Lower leg skin (tissue), 4 donors: Measurements from ENCODE around the gene FBXL16. TPM values are rescaled to one million over a fixed set of nuclear protein-coding genes. Genes with fewer than 3 reads are reported as not detected.
A peak's percentile ranks its signal among the peaks of the same experiment; 100 is the strongest.

Source experiments
- DNase-seq, 2 donors: peaks; one replicate each; pipeline ENCODE4 v3.0.0-alpha.2; 2019; ENCODE audit warnings: low spot score in 2 of 2
- H3K4me3 ChIP-seq: fragments of 200-600 bp; sonication (generic); 2 replicates; pipeline ENCODE4 v1.5.1; 2017; ENCODE audit warnings: mild to moderate bottlenecking, low read depth; ENCODE audit not compliant: poor library complexity, severe bottlenecking
- POLR2A ChIP-seq, 2 donors: fragments of 450-650 bp; IDR thresholded peaks; one replicate each; pipeline ENCODE4 v1.6.1; 2016 to 2017; ENCODE audit warnings: antibody characterized with exemption in 2 of 2, mild to moderate bottlenecking in 1 of 2, moderate library complexity in 1 of 2
- WGBS, 2 donors: methylation state at CpG; one replicate each; pipeline ENCODE4 v1.1.5; 2018; 5-methylcytosine and 5-hydroxymethylcytosine counted together
- intact Hi-C: fragments of 100-400 bp; cut with DNase I; formaldehyde crosslinking; loops from one replicate; pipeline ENCODE4 v1.15.0; 2023; ENCODE audit warnings: low total_unique reads
- total RNA-seq, 4 donors: library from RNA; depleted of rRNA; stranded (reverse); fragments of >200 nt; gene quantifications; one replicate each; pipeline ENCODE4 v1.1.0, GENCODE V29; 2016
- TF ChIP-seq, protein P1 (sequence below), 3 donors: fragments of 450-650 bp; IDR thresholded peaks; one replicate each; pipeline ENCODE4 v1.5.1; 2016; ENCODE audit warnings: antibody characterized with exemption in 3 of 3, mild to moderate bottlenecking in 3 of 3, moderate library complexity in 2 of 3

Gene FBXL16
- total RNA-seq, 4 donors from 2014 or later: 18.3 to 33.6 (median 25.2) TPM

DNA sequence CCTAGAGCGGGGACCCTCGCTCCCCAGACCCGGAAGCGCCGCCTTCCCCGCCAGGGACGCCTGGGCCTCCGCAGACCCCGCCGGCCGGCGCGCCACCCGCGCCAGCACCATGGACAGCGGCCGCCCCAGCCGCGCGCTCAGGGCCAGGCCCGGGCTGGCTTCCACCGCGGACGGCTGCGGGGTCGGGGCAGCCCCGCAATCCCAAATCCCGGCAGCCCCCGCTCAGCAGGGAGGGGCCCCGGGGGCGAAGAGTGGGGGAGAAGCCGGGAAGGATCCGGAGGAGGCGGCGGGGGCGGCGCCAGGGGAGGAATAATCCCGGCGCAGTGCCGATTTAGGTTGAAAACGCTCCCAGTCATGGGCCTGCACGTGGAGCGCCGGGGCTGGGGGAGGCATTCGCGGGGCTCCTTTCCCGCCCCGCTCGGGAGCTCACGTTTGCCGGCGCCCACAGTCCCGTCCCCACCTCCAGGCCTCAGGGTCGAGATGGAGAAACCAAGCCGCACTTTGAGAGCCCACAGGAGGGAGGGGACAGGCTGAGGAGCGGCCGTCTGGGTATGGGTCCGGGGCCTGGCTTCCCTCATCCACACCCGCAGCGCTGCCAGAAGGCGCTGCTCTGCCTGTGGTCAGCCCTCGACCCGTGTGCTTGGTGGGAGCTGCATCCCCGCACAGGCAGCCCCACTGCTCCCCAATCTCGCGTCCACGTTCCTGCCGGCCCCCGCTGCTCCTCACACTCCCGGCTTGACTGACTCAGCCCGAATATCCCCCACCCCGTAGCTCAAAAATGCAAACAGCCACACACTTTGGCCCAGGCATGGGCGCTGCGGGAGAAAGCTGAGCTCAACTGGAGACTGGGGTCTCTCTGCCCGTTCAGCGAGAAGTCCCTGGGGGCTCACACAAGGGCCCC is 4.7 kb downstream of the FBXL16 start:
- H3K4me3 ChIP-seq: no peak overlapping the region
- no peak for DNase-seq
- WGBS, 2 donors: 6 to 12% methylated on average over 33 to 50 of the region's 76 CpGs
- no peak for TF ChIP-seq POLR2A (IDR thresholded peaks at IDR 0.05)
- TF ChIP-seq, protein P1, sequence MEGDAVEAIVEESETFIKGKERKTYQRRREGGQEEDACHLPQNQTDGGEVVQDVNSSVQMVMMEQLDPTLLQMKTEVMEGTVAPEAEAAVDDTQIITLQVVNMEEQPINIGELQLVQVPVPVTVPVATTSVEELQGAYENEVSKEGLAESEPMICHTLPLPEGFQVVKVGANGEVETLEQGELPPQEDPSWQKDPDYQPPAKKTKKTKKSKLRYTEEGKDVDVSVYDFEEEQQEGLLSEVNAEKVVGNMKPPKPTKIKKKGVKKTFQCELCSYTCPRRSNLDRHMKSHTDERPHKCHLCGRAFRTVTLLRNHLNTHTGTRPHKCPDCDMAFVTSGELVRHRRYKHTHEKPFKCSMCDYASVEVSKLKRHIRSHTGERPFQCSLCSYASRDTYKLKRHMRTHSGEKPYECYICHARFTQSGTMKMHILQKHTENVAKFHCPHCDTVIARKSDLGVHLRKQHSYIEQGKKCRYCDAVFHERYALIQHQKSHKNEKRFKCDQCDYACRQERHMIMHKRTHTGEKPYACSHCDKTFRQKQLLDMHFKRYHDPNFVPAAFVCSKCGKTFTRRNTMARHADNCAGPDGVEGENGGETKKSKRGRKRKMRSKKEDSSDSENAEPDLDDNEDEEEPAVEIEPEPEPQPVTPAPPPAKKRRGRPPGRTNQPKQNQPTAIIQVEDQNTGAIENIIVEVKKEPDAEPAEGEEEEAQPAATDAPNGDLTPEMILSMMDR (IDR thresholded peaks at IDR 0.05): no peak
- intact Hi-C loops: no loop called here

DNA sequence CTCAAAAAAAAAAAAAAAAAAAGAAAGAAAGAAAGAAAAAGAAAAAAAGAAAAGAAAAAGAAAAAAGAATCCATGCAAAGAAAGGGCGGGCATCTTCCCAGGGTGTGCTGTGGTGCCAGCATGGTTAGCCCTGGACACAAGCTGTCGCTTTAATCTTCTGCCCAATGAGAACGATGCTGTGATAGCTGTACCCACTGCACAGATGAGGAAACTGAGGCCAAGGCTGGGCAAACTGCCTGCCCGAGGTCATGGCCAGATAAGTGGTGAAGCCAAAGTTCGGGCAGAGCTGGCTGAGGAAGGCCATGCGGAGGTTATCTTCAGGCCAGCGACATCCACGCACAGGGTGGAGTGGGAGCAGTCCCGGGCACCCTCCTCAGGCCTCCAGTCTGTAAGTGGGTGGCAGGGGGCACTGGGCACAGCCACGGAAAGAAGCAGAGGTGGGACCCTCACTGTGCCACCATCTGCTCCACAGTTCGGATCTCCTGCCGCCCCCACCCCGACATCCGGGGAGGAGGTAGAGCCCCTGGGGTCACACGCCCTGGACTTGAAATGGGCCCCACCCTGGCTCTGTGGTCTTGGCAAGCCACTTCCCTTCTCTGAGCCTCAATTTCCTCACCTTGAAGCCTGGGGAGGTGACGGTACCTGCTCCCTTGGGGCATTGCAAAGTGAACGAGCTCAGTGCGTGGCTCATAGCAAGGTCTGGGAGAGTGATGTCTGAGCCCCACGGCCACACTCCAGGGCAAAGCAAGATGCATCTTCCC is 6.5 kb downstream of the FBXL16 start:
- WGBS, 2 donors: 68 to 70% methylated on average over 19 of the region's 19 CpGs
- H3K4me3 ChIP-seq: no peak overlapping the region
- intact Hi-C loops: no loop called here
- no peak for DNase-seq
- TF ChIP-seq, protein P1 (IDR thresholded peaks at IDR 0.05): no peak
- no peak for TF ChIP-seq POLR2A (IDR thresholded peaks at IDR 0.05)

DNA sequence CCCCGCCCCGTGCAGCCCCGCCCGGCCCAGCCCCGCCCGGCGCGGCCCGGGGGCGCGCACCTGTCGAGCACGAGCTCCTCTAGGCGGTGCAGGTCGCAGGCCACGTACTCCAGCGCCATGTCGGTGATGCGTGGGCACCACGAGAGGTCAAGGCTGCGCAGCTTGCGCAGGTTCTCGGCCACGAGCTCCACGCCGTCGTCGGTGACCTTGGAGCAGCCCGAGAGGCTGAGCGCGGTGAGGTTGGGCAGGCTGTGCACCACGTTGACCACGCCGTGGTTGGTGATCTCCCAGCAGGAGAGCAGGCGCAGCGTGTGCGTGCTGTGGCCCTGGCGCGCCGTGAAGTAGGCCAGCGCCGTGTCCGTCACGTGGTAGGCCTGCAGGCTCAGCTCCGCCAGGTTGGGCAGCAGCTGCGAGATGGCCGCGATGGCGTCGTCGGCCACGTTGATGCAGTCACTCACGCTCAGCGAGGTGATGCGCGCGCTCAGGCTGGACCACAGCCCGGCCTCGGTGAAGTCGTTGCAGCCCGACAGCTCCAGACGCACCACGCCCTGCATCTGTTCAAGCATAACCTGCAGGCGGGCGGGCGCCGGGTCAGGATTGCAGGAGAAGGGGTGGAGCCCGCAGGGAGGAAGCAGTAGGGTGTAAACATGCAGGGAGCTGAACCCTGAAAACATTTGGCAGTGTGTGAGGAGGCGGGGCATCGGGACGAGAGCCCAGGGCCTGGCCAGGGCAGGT is 10.1 kb downstream of the FBXL16 start:
- peak; percentile 73 to 95 for DNase-seq
- 1 to 4% methylated on average over 37 to 56 of the region's 71 CpGs for WGBS, 2 donors
- no peak for TF ChIP-seq POLR2A (IDR thresholded peaks at IDR 0.05)
- TF ChIP-seq, protein P1 (IDR thresholded peaks at IDR 0.05): peak in 1 of 3 donors; percentile 16
- intact Hi-C loops: no loop called here
- no peak overlapping the region for H3K4me3 ChIP-seq

DNA sequence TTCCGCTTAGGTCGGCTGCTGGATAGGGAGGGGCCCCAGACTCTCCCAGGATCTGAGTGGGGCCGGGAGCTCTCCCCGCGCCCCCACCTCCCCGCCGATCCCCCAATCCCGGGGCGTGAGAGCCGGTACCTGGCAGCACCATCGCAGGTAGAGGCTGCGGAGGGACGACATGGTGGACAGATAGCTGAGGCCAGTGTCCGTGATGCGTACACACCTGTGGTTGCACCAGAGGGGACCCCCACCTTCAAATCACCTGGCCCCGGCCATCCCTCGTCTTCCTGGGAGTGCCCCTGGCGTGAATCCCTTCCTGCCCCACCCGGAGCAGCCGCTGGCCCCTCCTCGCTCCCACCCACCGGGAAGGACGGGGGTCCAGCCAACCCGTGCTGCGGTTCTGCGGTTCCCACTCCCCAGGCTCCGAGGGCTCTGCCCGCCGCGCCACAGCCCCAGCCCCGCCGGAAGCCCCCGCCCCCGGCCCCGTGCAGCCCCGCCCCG is 10.7 kb downstream of the FBXL16 start:
- H3K4me3 ChIP-seq: peak overlapping the region; percentile 19
- TF ChIP-seq POLR2A (IDR thresholded peaks at IDR 0.05): no peak
- 2% methylated on average over 19 to 20 of the region's 37 CpGs for WGBS, 2 donors
- DNase-seq: no peak
- intact Hi-C loops: no loop called here

DNA sequence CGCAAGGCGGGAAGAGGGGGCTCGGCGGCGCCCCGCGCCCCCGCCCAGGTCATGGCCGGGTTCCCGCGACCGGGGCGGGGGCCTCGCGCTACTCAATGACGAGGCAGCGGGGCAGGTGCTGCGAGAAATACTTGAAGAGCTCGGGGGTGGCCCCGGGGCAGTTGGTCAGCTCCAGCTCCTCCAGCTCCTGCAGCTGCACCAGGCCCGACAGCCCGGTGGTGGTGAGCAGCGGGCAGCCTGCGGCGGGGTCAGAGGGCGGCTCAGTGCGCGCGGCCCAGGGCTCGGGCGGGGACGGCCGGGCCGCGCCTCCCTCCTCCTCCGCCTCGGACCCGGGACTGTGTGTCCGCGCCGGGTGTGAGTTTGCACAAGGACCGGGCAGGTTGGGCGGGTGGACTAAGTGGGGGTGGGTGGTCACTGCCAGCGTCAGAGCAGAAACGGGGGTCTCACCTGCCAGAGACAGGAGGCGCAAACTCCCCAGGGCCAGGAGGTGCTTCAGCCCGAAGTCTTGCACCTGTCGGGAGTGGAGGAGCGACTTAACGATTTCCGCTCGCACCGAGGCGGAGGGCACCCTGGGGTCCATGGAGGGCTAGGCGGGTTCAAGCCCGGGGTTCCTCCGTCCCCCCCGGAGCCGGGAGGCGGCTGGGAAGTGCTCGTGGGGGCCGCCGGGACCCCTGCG is 11.3 kb downstream of the FBXL16 start:
- TF ChIP-seq, protein P1 (IDR thresholded peaks at IDR 0.05): no peak
- no peak for TF ChIP-seq POLR2A (IDR thresholded peaks at IDR 0.05)
- 2% methylated on average over 13 to 27 of the region's 64 CpGs for whole genome bisulfite sequencing, 2 donors
- H3K4me3 ChIP-seq: peak overlapping the region; percentile 19
- intact Hi-C loops: no loop called here
- DNase-seq: no peak
